Stomach (tissue), 9 donors: ENCODE measurements around the gene KIRREL1. TPM values are rescaled to one million over a fixed set of nuclear protein-coding genes. Genes with fewer than 3 reads are reported as not detected.
A peak's percentile ranks its signal among the peaks of the same experiment; 100 is the strongest.

Experiments
- DNase-seq, 2 donors: peaks; one replicate each; pipeline versions ENCODE4 v3.0.0 to v3.0.0-alpha.2; 2013 to 2019
- H3K27ac ChIP-seq, 5 donors: fragments of 200-600 bp in 4 of 5; sonication (generic) in 4 of 5; one replicate each; pipeline ENCODE4 v1.5.1; 2013 to 2019; ENCODE audit warnings: mild to moderate bottlenecking in 1 of 5, moderate library complexity in 1 of 5
- H3K27me3 ChIP-seq, 3 donors: fragments of 200-600 bp; sonication (generic); one replicate each; pipeline ENCODE4 v1.5.1; 2017 to 2019; ENCODE audit warnings: mixed run types in 1 of 3
- H3K36me3 ChIP-seq, 4 donors: fragments of 200-600 bp; sonication (generic); 1 replicate in 3 of 4; 2 replicates in 1 of 4; pipeline ENCODE4 v1.5.1; 2016 to 2019
- H3K4me1 ChIP-seq, 4 donors: fragments of 200-600 bp; sonication (generic); one replicate each; pipeline ENCODE4 v1.5.1; 2016 to 2019
- H3K4me3 ChIP-seq, 4 donors: fragments of 200-600 bp; sonication (generic) in 3 of 4; one replicate each; pipeline ENCODE4 v1.5.1; 2016 to 2019; ENCODE audit warnings: mild to moderate bottlenecking in 1 of 4
- H3K9me3 ChIP-seq, 4 donors: fragments of 200-600 bp; sonication (generic); one replicate each; pipeline ENCODE4 v1.5.1; 2016 to 2019
- CTCF ChIP-seq, 7 experiments: fragments of 450-650 bp in 4 of 7; fragments of 200-600 bp in 3 of 7; sonication (generic) in 3 of 7; IDR thresholded peaks; one replicate each; pipeline ENCODE4 v1.5.1; 2016 to 2019; ENCODE audit warnings: antibody characterized with exemption in 7 of 7, control low read depth in 2 of 7, mild to moderate bottlenecking in 1 of 7
- EP300 ChIP-seq: sonication (generic); formaldehyde crosslinking; IDR thresholded peaks from one replicate; pipeline ENCODE4 v1.6.1; 2017; ENCODE audit warnings: antibody characterized with exemption
- POLR2A ChIP-seq, 4 donors: fragments of 450-650 bp; IDR thresholded peaks; one replicate each; pipeline ENCODE4 v1.6.1; 2016; ENCODE audit warnings: antibody characterized with exemption in 4 of 4, control low read depth in 2 of 4, mild to moderate bottlenecking in 1 of 4, moderate library complexity in 1 of 4
- POLR2AphosphoS5 ChIP-seq, 3 donors: sonication (generic); formaldehyde crosslinking; IDR thresholded peaks; one replicate each; pipeline ENCODE4 v1.6.1; 2016; ENCODE audit warnings: antibody characterized with exemption in 3 of 3
- WGBS, 5 donors: extraction: QIAGEN DNeasy Blood & Tissue Kit in 3 of 5; methylation state at CpG; one replicate each; pipeline versions ENCODE4 v1.1.5 to v1.1.7; 2013 to 2018; 5-methylcytosine and 5-hydroxymethylcytosine counted together
- intact Hi-C: fragments of 100-400 bp; cut with DNase I; formaldehyde crosslinking; loops from one replicate; pipeline ENCODE4 v1.15.1; 2023; ENCODE audit warnings: low total_unique reads
- polyA plus RNA-seq, 3 donors: library from polyadenylated mRNA; stranded (reverse); fragments of 200-250 nt; gene quantifications; one replicate each; pipeline ENCODE4 v1.2.3, GENCODE V29; 2013
- total RNA-seq, 5 donors: library from RNA; depleted of rRNA; stranded (reverse); fragments of >200 nt; gene quantifications; one replicate each; pipeline versions ENCODE4 v1.1.0 to v1.2.3, GENCODE V29; 2014 to 2016
- donor health status: healthy with polysubstance abuse.
- donor health status: Bipolar disorder and iron deficiency.
- donor health status: healthy.

KIRREL1 gene
- total and polyA plus RNA-seq, 8 donors, result 2.8 to 27.9 (median 4.2) TPM

- Histone ChIP-seq H3K27ac (peak overlapping the region; percentile 26 to 83 (median 46)), H3K27me3 (no peaks in the 10 kb centered on the region), H3K36me3 (no peaks in the 10 kb centered on the region), H3K4me1 (peaks cover 18 to 84% (median 53%) of the 10 kb centered on the region in 4 donors), H3K4me3 (no peak overlapping the region), H3K9me3 (no peaks in the 10 kb centered on the region)
- TF ChIP-seq POLR2A (IDR thresholded peaks at IDR 0.05) (no peak), EP300 (no peak)
- 46 to 57% (median 48%) methylated on average over 7 of the region's 7 CpGs for WGBS, 5 donors
- no peak for DNase-seq
- intact Hi-C loops, result no loop called here
These were observed 29.3 kb downstream of the KIRREL1 start for GRCh38 chr1:158022554-158023312.

- Histone ChIP-seq H3K27ac (peak overlapping the region in 3 of 5 donors; percentile 3 to 64 (median 52)), H3K4me1 (peaks cover 18 to 64% (median 41%) of the 10 kb centered on the region in 4 donors), H3K4me3 (no peak overlapping the region), H3K27me3 (no peaks in the 10 kb centered on the region), H3K36me3 (no peaks in the 10 kb centered on the region), H3K9me3 (no peaks in the 10 kb centered on the region)
- TF ChIP-seq POLR2A (IDR thresholded peaks at IDR 0.05) (no peak), POLR2AphosphoS5 (IDR thresholded peaks at IDR 0.05) (no peak), CTCF (IDR thresholded peaks at IDR 0.05) (no peak), EP300 (no peak)
- WGBS, 5 donors, result 67 to 83% (median 72%) methylated on average over 7 of the region's 7 CpGs
- no peak for DNase-seq
- intact Hi-C loops, result no loop called here
These were observed 31.3 kb downstream of the KIRREL1 start for GRCh38 chr1:158024737-158025136.

DNA sequence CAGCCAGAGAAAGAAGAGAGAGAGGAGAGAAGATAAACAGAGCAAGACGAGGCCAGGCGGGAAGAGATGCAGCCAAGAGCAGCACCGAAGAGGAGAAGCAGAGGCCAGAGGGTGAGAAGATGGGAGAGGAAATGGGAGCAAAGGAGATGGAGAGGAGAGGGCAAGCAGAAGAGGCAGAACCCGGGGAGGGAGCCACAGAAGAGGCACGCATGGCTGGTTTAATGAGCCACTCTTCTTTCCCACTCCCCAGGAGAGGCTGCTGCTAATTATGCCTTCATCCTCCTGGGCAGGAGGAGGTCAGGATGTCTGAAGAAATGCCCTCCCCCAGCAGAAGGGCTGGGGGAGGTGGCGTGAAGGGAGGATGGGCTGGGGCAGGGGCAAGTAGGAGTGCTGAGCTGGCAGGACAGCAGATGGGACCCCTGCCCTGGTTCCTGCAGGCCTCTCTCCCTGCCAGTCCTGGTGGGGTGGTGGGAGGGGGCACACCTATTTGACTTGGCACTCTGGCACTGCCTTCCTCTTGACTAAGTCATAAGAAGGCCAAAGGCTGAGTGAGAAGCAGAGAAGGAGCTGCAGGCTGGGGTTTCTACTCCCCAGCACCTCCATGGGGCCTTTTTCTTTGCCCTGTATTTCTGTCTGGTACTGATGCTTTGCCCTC, 32.3 kb downstream of the KIRREL1 start:
- intact Hi-C loops, result no loop called here
- no peak for DNase-seq
- peaks cover 16 to 54% (median 34%) of the 10 kb centered on the region in 4 donors for H3K4me1 ChIP-seq
- peak overlapping the region; percentile 10 to 64 (median 39) for H3K27ac ChIP-seq
- no peak overlapping the region for H3K4me3 ChIP-seq
- H3K27me3 ChIP-seq, result no peaks in the 10 kb centered on the region
- no peaks in the 10 kb centered on the region for H3K9me3 ChIP-seq
- 61 to 76% (median 66%) methylated on average over 6 of the region's 6 CpGs for WGBS, 5 donors
- H3K36me3 ChIP-seq, result peaks cover 0 to 1% (median 0%) of the 10 kb centered on the region in 4 donors
- TF ChIP-seq POLR2AphosphoS5 (IDR thresholded peaks at IDR 0.05), result no peak
- no peak for TF ChIP-seq CTCF (IDR thresholded peaks at IDR 0.05)
- TF ChIP-seq POLR2A (IDR thresholded peaks at IDR 0.05), result no peak

DNA sequence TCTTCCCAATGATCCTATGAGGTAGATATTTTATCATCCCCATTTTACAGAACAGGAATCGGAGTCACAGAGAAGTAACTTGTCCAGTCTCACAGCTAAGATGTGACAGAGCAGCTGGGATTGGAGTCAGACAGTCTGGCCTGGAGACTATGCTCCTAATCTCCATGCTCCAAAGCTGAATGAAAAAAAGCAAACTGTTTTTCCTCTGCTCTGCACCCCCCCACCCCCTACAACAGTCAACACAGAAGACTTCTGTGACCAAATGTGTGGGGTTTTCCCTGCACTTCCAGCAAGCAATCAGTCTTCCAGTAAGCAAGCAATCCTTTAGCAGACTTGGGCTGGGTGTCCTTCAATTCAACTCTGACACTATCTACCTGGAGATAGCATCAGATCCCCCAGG, 33.2 kb downstream of the KIRREL1 start:
- no peaks in the 10 kb centered on the region for H3K9me3 ChIP-seq
- no peak for DNase-seq
- peaks cover 0 to 8% (median 0%) of the 10 kb centered on the region in 4 donors for H3K36me3 ChIP-seq
- peaks cover 7 to 45% (median 29%) of the 10 kb centered on the region in 4 donors for H3K4me1 ChIP-seq
- intact Hi-C loops, result no loop called here
- 86 to 94% (median 91%) methylated on average over 1 of the region's 1 CpG for WGBS, 5 donors
- peak overlapping the region in 1 of 5 donors; percentile 64 for H3K27ac ChIP-seq
- no peak overlapping the region for H3K4me3 ChIP-seq
- H3K27me3 ChIP-seq, result no peaks in the 10 kb centered on the region
- TF ChIP-seq POLR2AphosphoS5 (IDR thresholded peaks at IDR 0.05) (no peak), POLR2A (IDR thresholded peaks at IDR 0.05) (no peak), EP300 (no peak), CTCF (IDR thresholded peaks at IDR 0.05) (no peak)
